HepG2 (cell line): ENCODE measurements around the gene CDK14.

Source experiments
- CEBPB ChIP-seq: IDR thresholded peaks from 2 replicates; pipeline ENCODE4 v1.6.1; 2011; ENCODE audit warnings: low read depth, low read length, improper control_type of control experiment, borderline replicate concordance
- EP300 ChIP-seq, 3 experiments: sonication (generic) in 1 of 3; formaldehyde crosslinking in 1 of 3; IDR thresholded peaks; 2 replicates each; pipeline versions ENCODE4 v1.5.1 to v1.6.1; 2011 to 2020; ENCODE audit warnings: low read depth in 2 of 3, low read length in 2 of 3, borderline replicate concordance in 1 of 3, improper control_type of control experiment in 1 of 3, mild to moderate bottlenecking in 1 of 3, missing genetic modification reagents in 1 of 3, moderate library complexity in 1 of 3
- HDAC2 ChIP-seq: sonication (generic); formaldehyde crosslinking; IDR thresholded peaks from 2 replicates; pipeline ENCODE4 v1.4.0; 2020; ENCODE audit warnings: missing genetic modification reagents
- MAFK ChIP-seq, 2 experiments: IDR thresholded peaks in 1 of 2; conservative IDR thresholded peaks in 1 of 2; 2 replicates each; pipeline ENCODE4 v1.6.1; 2011; ENCODE audit warnings: improper control_type of control experiment in 2 of 2, low read length in 2 of 2
- REST ChIP-seq, 2 experiments: IDR thresholded peaks; 2 replicates each; pipeline ENCODE4 v1.6.1; 2011 to 2012; ENCODE audit warnings: low read length in 2 of 2, borderline replicate concordance in 1 of 2, low read depth in 1 of 2, mild to moderate bottlenecking in 1 of 2, moderate library complexity in 1 of 2
- SP1 ChIP-seq, 2 experiments: fragments of 450-650 bp in 1 of 2; sonication (generic) in 1 of 2; formaldehyde crosslinking in 1 of 2; IDR thresholded peaks; 2 replicates each; pipeline versions ENCODE4 v1.4.0 to v1.6.1; 2016 to 2020; ENCODE audit warnings: missing genetic modification reagents in 1 of 2
- SP2 ChIP-seq: sonication (generic); formaldehyde crosslinking; IDR thresholded peaks from 2 replicates; pipeline ENCODE4 v1.5.1; 2020; ENCODE audit warnings: mild to moderate bottlenecking, missing genetic modification reagents
- TOE1 ChIP-seq: sonication (generic); formaldehyde crosslinking; IDR thresholded peaks from 2 replicates; pipeline ENCODE4 v1.4.0; 2020; ENCODE audit warnings: mild to moderate bottlenecking, missing genetic modification reagents
- WIZ ChIP-seq: sonication (generic); formaldehyde crosslinking; IDR thresholded peaks from 2 replicates; pipeline ENCODE4 v1.5.1; 2020; ENCODE audit warnings: mild to moderate bottlenecking, missing genetic modification reagents
- ZNF768 ChIP-seq: sonication (generic); formaldehyde crosslinking; IDR thresholded peaks from 2 replicates; pipeline ENCODE4 v1.4.0; 2020; ENCODE audit warnings: missing genetic modification reagents
- TF ChIP-seq, protein P1 (sequence below): sonication (generic); formaldehyde crosslinking; IDR thresholded peaks from 2 replicates; pipeline ENCODE4 v1.5.0; 2020; ENCODE audit warnings: mild to moderate bottlenecking, missing genetic modification reagents, moderate library complexity
- TF ChIP-seq, protein P2 (sequence below): IDR thresholded peaks from 2 replicates; pipeline ENCODE4 v1.6.1; 2012; ENCODE audit warnings: inconsistent platforms

GRCh38 chr7:91230100-91230499 is 634.0 kb downstream of the CDK14 start:
- TF ChIP-seq, protein P1, sequence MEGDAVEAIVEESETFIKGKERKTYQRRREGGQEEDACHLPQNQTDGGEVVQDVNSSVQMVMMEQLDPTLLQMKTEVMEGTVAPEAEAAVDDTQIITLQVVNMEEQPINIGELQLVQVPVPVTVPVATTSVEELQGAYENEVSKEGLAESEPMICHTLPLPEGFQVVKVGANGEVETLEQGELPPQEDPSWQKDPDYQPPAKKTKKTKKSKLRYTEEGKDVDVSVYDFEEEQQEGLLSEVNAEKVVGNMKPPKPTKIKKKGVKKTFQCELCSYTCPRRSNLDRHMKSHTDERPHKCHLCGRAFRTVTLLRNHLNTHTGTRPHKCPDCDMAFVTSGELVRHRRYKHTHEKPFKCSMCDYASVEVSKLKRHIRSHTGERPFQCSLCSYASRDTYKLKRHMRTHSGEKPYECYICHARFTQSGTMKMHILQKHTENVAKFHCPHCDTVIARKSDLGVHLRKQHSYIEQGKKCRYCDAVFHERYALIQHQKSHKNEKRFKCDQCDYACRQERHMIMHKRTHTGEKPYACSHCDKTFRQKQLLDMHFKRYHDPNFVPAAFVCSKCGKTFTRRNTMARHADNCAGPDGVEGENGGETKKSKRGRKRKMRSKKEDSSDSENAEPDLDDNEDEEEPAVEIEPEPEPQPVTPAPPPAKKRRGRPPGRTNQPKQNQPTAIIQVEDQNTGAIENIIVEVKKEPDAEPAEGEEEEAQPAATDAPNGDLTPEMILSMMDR, result no peak
- TF ChIP-seq REST (IDR thresholded peaks at IDR 0.05; ENCODE audit: borderline replicate concordance in 1 of 2, low read depth in 1 of 2, low read length in 2 of 2) (no peak), ZNF768 (CRISPR knock-in tag) (no peak), TOE1 (CRISPR knock-in tag) (no peak), SP1 (IDR thresholded peaks at IDR 0.05) (no peak), SP1 (CRISPR knock-in tag; IDR thresholded peaks at IDR 0.05) (no peak), EP300 (IDR thresholded peaks at IDR 0.05; ENCODE audit: low read depth in 2 of 2, low read length in 2 of 2) (no peak), EP300 (CRISPR knock-in tag; IDR thresholded peaks at IDR 0.05; ENCODE audit: borderline replicate concordance) (no peak), SP2 (CRISPR knock-in tag) (no peak), CEBPB (no peak), HDAC2 (CRISPR knock-in tag) (no peak), MAFK (conservative IDR thresholded peaks at IDR 0.05 in 1 of 2, IDR thresholded peaks at IDR 0.05 in 1 of 2; ENCODE audit: low read length in 2 of 2) (no peak), WIZ (no peak)
- TF ChIP-seq, protein P2, sequence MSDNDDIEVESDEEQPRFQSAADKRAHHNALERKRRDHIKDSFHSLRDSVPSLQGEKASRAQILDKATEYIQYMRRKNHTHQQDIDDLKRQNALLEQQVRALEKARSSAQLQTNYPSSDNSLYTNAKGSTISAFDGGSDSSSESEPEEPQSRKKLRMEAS, result no peak
